CD4-positive, alpha-beta T cell (primary cell): ENCODE data around the gene ENGASE. TPM values are rescaled to one million over a fixed set of nuclear protein-coding genes. Genes with fewer than 3 reads are reported as not detected.

Experiments used
- ATAC-seq: fragments of 200-7000 bp; cut with Tn5 transposase; one replicate; pipeline ENCODE4 v1.10.0; 2022; ENCODE audit warnings: mild to moderate bottlenecking; ENCODE audit not compliant: poor library complexity
- CTCF ChIA-PET: fragments of 350-600 bp; sonication (Branson Sonifier 250); formaldehyde crosslinking; loops from one replicate; lab custom pipeline; 2021; ENCODE audit warnings: antibody characterized with exemption, inconsistent platforms; lab: Charles Lee
- POLR2A ChIA-PET: fragments of 350-600 bp; sonication (Branson Sonifier 250); formaldehyde crosslinking; loops from one replicate; lab custom pipeline; 2021; ENCODE audit warnings: antibody characterized with exemption, inconsistent platforms; lab: Charles Lee
- DNase-seq, 14 experiments: peaks; one replicate each; pipeline ENCODE4 v3.0.0-alpha.2; 2013 to 2020; ENCODE audit warnings: mixed read lengths in 2 of 14
- H3K27ac ChIP-seq, 2 donors: one replicate each; pipeline versions ENCODE4 v1.5.1 to v1.7.0; 2013; ENCODE audit warnings: low read length in 2 of 2, low read depth in 1 of 2, mild to moderate bottlenecking in 1 of 2
- H3K27me3 ChIP-seq, 2 experiments: 1 replicate in 1 of 2; 2 replicates in 1 of 2; pipeline versions ENCODE4 v1.6.1 to v1.7.0; 2013; ENCODE audit warnings: low read length in 2 of 2, control low read depth in 1 of 2, mild to moderate bottlenecking in 1 of 2, moderate library complexity in 1 of 2; ENCODE audit not compliant: insufficient read depth in 2 of 2, control insufficient read depth in 1 of 2
- H3K36me3 ChIP-seq: one replicate; pipeline ENCODE4 v1.6.1; 2013; ENCODE audit warnings: low read length, control low read depth; ENCODE audit not compliant: insufficient read depth
- H3K4me1 ChIP-seq: one replicate; pipeline ENCODE4 v1.6.1; 2013; ENCODE audit warnings: low read length, control low read depth; ENCODE audit not compliant: insufficient read depth
- H3K4me3 ChIP-seq: one replicate; pipeline ENCODE4 v1.5.1; 2013; ENCODE audit warnings: mild to moderate bottlenecking, low read length, moderate library complexity
- H3K9me3 ChIP-seq, 2 experiments: 1 replicate in 1 of 2; 2 replicates in 1 of 2; pipeline versions ENCODE4 v1.6.1 to v1.7.0; 2013; ENCODE audit warnings: low read length in 2 of 2, mild to moderate bottlenecking in 2 of 2, control low read depth in 1 of 2, moderate library complexity in 1 of 2; ENCODE audit not compliant: control insufficient read depth in 1 of 2, insufficient read depth in 1 of 2
- H3K27ac Mint-ChIP-seq: one replicate; pipeline ENCODE4 v1.8.0; 2020; ENCODE audit warnings: mixed read lengths
- H3K27me3 Mint-ChIP-seq: one replicate; pipeline ENCODE4 v1.8.0; 2021; ENCODE audit warnings: mixed read lengths
- H3K36me3 Mint-ChIP-seq: one replicate; pipeline ENCODE4 v1.8.0; 2021; ENCODE audit warnings: low read depth, mixed read lengths
- H3K4me1 Mint-ChIP-seq: one replicate; pipeline ENCODE4 v1.8.0; 2021; ENCODE audit warnings: low read depth, mixed read lengths
- H3K4me3 Mint-ChIP-seq: one replicate; pipeline ENCODE4 v1.8.0; 2020; ENCODE audit warnings: mild to moderate bottlenecking, mixed read lengths
- H3K9me3 Mint-ChIP-seq: one replicate; pipeline ENCODE4 v1.8.0; 2020; ENCODE audit warnings: mixed read lengths
- CTCF ChIP-seq: fragments of 200-600 bp; IDR thresholded peaks from one replicate; pipeline ENCODE4 v1.8.0; 2022; ENCODE audit warnings: antibody characterized with exemption, mild to moderate bottlenecking
- intact Hi-C, 2 experiments: fragments of 100-400 bp; cut with DNase I in 1 of 2; cut with micrococcal nuclease in 1 of 2; formaldehyde crosslinking; loops; one replicate each; pipeline versions ENCODE4 v1.15.1 to v1.9.0; 2023 to 2025; cut with DNase I, micrococcal nuclease
- total RNA-seq, 174 experiments: library from RNA in 2 of 174; stranded (reverse) in 2 of 174; gene quantifications; one replicate each; pipeline ENCODE4 v1.2.3 and lab custom pipeline; 2021 to 2026

The ENGASE gene
- total RNA-seq, 2 experiments from 2014 or later: 49.8 to 50.9 TPM

DNA sequence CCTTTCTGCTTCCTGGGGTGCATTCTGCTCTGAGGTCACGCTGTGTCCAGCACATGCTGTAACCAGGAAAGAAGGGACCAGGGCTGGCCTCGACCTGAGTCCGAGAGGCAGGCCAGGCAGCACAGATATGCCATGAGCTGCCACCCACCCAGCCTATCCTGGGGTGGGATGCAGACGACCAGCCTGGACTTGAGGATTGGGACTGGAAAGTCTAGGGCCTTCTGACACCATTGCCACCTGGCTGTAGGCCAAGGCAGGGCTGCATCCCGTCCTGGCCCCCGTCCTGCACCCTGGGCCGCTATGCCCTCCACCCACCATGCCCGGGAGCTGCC is 14.3 kb downstream of the ENGASE start:
- Mint-ChIP-seq H3K36me3 (peaks cover 9% of the 10 kb centered on the region), H3K27ac (no peak overlapping the region), H3K4me3 (no peak overlapping the region), H3K27me3 (peaks cover 13% of the 10 kb centered on the region), H3K9me3 (no peaks in the 10 kb centered on the region), H3K4me1 (peaks cover 9% of the 10 kb centered on the region)
- H3K9me3 ChIP-seq: no peaks in the 10 kb centered on the region
- H3K27ac ChIP-seq: no peak overlapping the region
- ATAC-seq (no peak), DNase-seq (no peak)
- no peak overlapping the region for H3K4me3 ChIP-seq
- intact Hi-C loops: loop anchor here in 1 of 2 experiments (5.0 kb wide), 1 partner anchor 903 kb away; no protein-coding TSS in a partner anchor
- no peak for TF ChIP-seq CTCF
- H3K4me1 ChIP-seq: peaks cover 20% of the 10 kb centered on the region
- H3K27me3 ChIP-seq: peaks cover 6 to 11% of the 10 kb centered on the region in 2 experiments
- CTCF ChIA-PET: interaction anchor here (0.6 to 1.2 kb wide), 2 partner anchors 24 to 28 kb away, joined by 3 read pairs; no protein-coding TSS in a partner anchor
- POLR2A ChIA-PET: no interaction called here
- peaks cover 26% of the 10 kb centered on the region for H3K36me3 ChIP-seq

GRCh38 chr17:79089720-79090442 is 15.3 kb downstream of the ENGASE start:
- peaks cover 9% of the 10 kb centered on the region for H3K36me3 Mint-ChIP-seq
- H3K36me3 ChIP-seq: peaks cover 22% of the 10 kb centered on the region

More at GRCh38 chr17:79089720-79090442, 15.3 kb downstream of the ENGASE start:
- POLR2A ChIA-PET: no interaction called here
- TF ChIP-seq CTCF: no peak
- H3K9me3 ChIP-seq: no peaks in the 10 kb centered on the region
- Mint-ChIP-seq H3K4me3 (no peak overlapping the region), H3K27ac (no peak overlapping the region), H3K27me3 (peaks cover 16% of the 10 kb centered on the region), H3K4me1 (peaks cover 9% of the 10 kb centered on the region), H3K9me3 (no peaks in the 10 kb centered on the region)
- H3K4me3 ChIP-seq: no peak overlapping the region
- DNase-seq: no peak
- intact Hi-C loops: loop anchor here in 1 of 2 experiments (5.0 kb wide), 1 partner anchor 902 kb away; no protein-coding TSS in a partner anchor
- CTCF ChIA-PET: interaction anchor here (1.2 kb wide), 1 partner anchor 24 kb away, joined by 3 read pairs; no protein-coding TSS in a partner anchor
- no peak overlapping the region for H3K27ac ChIP-seq
- H3K27me3 ChIP-seq: peaks cover 10 to 16% of the 10 kb centered on the region in 2 experiments
- peaks cover 20% of the 10 kb centered on the region for H3K4me1 ChIP-seq
- no peak for ATAC-seq
